HepG2 (cell line): Measurements from ENCODE around the gene PLCB1. TPM values are rescaled to one million over a fixed set of nuclear protein-coding genes. Genes with fewer than 3 reads are reported as not detected.

Experiments
- ATAC-seq: fragments of 200-7000 bp; cut with Tn5 transposase; 3 replicates; pipeline ENCODE4 v1.9.1; 2020; ENCODE audit warnings: mild to moderate bottlenecking, moderate library complexity
- BruUV-seq: library from RNA; stranded (reverse); fragments of 400-500 nt; replicated peaks from 2 replicates; lab custom pipeline; 2021; lab: Mats Ljungman, UMichigan
- CTCF ChIA-PET: fragments of 300-600 bp; formaldehyde crosslinking; extraction: SDS; loops from one replicate; lab custom pipeline; 2021; ENCODE audit warnings: low total read pairs, inconsistent platforms, low intra/inter-chr PET ratio; lab: Yijun Ruan, JAX
- POLR2A ChIA-PET: fragments of 350-600 bp; sonication (Branson Sonifier 250); formaldehyde crosslinking; loops from one replicate; lab custom pipeline; 2020; ENCODE audit warnings: antibody characterized with exemption, inconsistent platforms; lab: Yijun Ruan, JAX
- DNase-seq: peaks from one replicate; pipeline ENCODE4 v3.0.0-alpha.2; 2015; ENCODE audit warnings: low spot score
- FAIRE-seq: peaks from 3 replicates; lab custom pipeline; 2011; peaks lifted over from hg19 to GRCh38; lab: Jason Lieb, UNC
- H2AFZ ChIP-seq: one replicate; pipeline ENCODE4 v1.6.1; 2011; ENCODE audit warnings: low read length, inconsistent platforms
- H3K27ac ChIP-seq: fragments of 300-600 bp; 3 replicates; pipeline ENCODE4 v1.8.0; 2011; ENCODE audit warnings: mixed run types, mild to moderate bottlenecking, mixed read lengths, low read length, inconsistent platforms; ENCODE audit not compliant: insufficient read depth; ENCODE audit errors: extremely low read length
- H3K27me3 ChIP-seq, 2 experiments: fragments of 200-600 bp in 1 of 2; 2 replicates in 1 of 2; 3 replicates in 1 of 2; pipeline versions ENCODE4 v1.6.0 to v1.8.0; 2011; ENCODE audit warnings: low read length in 2 of 2, mild to moderate bottlenecking in 2 of 2, moderate library complexity in 2 of 2, inconsistent platforms in 1 of 2; ENCODE audit not compliant: insufficient read depth in 2 of 2, control insufficient read depth in 1 of 2
- H3K36me3 ChIP-seq, 2 experiments: fragments of 200-600 bp in 1 of 2; replicated peaks in 1 of 2; 2 replicates in 1 of 2; 3 replicates in 1 of 2; pipeline versions ENCODE4 v1.5.1 to v1.8.0; 2011; ENCODE audit warnings: low read length in 2 of 2, inconsistent platforms in 1 of 2; ENCODE audit not compliant: insufficient read depth in 2 of 2, control insufficient read depth in 1 of 2
- H3K4me1 ChIP-seq: 2 replicates; pipeline ENCODE4 v1.5.1; 2012; ENCODE audit warnings: low read length, inconsistent platforms; ENCODE audit not compliant: insufficient read depth
- H3K4me2 ChIP-seq: 2 replicates; pipeline ENCODE4 v1.6.0; 2011; ENCODE audit warnings: low read depth, low read length, inconsistent platforms
- H3K4me3 ChIP-seq, 3 experiments: fragments of 200-600 bp in 1 of 3; sonication (generic), shearing (Covaris generic) in 1 of 3; replicated peaks in 1 of 3; 2 replicates each; pipeline ENCODE4 v1.5.1; 2011 to 2016; ENCODE audit warnings: low read length in 3 of 3, inconsistent platforms in 2 of 3, low read depth in 2 of 3, mild to moderate bottlenecking in 2 of 3, control low read depth in 1 of 3, mixed read lengths in 1 of 3; ENCODE audit not compliant: insufficient read depth in 1 of 3
- H3K79me2 ChIP-seq: one replicate; pipeline ENCODE4 v1.6.1; 2011; ENCODE audit warnings: low read length, inconsistent platforms; ENCODE audit not compliant: insufficient read depth
- H3K9ac ChIP-seq: 2 replicates; pipeline ENCODE4 v1.6.0; 2011; ENCODE audit warnings: mild to moderate bottlenecking, low read depth, low read length, inconsistent platforms; ENCODE audit not compliant: insufficient read depth
- H3K9me3 ChIP-seq: 2 replicates; pipeline ENCODE4 v1.5.1; 2012; ENCODE audit warnings: mild to moderate bottlenecking, low read length
- H4K20me1 ChIP-seq: 2 replicates; pipeline ENCODE4 v1.6.0; 2011; ENCODE audit warnings: inconsistent platforms, mild to moderate bottlenecking, low read length, moderate library complexity; ENCODE audit not compliant: insufficient read depth
- ELF1 ChIP-seq: sonication (generic); formaldehyde crosslinking; IDR thresholded peaks from 2 replicates; pipeline ENCODE4 v1.4.0; 2020; ENCODE audit warnings: missing genetic modification reagents
- FOSL2 ChIP-seq: sonication (generic); formaldehyde crosslinking; IDR thresholded peaks from 2 replicates; pipeline ENCODE4 v1.4.0; 2020; ENCODE audit warnings: missing genetic modification reagents
- MTF1 ChIP-seq: sonication (generic); formaldehyde crosslinking; IDR thresholded peaks from 2 replicates; pipeline ENCODE4 v1.5.0; 2020; ENCODE audit warnings: missing genetic modification reagents
- THAP11 ChIP-seq: IDR thresholded peaks from 2 replicates; pipeline ENCODE4 v1.6.1; 2016; ENCODE audit warnings: missing biosample characterization, missing genetic modification reagents
- TSC22D2 ChIP-seq: sonication (generic); formaldehyde crosslinking; IDR thresholded peaks from 2 replicates; pipeline ENCODE4 v1.5.1; 2020; ENCODE audit warnings: missing genetic modification reagents, mild to moderate bottlenecking, borderline replicate concordance
- ZNF556 ChIP-seq: sonication (generic); formaldehyde crosslinking; IDR thresholded peaks from 2 replicates; pipeline ENCODE4 v1.4.0; 2020; ENCODE audit warnings: mild to moderate bottlenecking, missing genetic modification reagents, borderline replicate concordance
- ZNF782 ChIP-seq: sonication (generic); formaldehyde crosslinking; IDR thresholded peaks from 2 replicates; pipeline ENCODE4 v1.4.0; 2020; ENCODE audit warnings: missing genetic modification reagents, mild to moderate bottlenecking, borderline replicate concordance
- ZNF788 ChIP-seq: sonication (generic); formaldehyde crosslinking; IDR thresholded peaks from 2 replicates; pipeline ENCODE4 v1.5.0; 2020; ENCODE audit warnings: mild to moderate bottlenecking, missing genetic modification reagents, borderline replicate concordance
- WGBS: methylation state at CpG from one replicate; pipeline ENCODE4 v1.1.6; 2017; ENCODE audit warnings: low lambda C conversion rate; 5-methylcytosine and 5-hydroxymethylcytosine counted together
- in situ Hi-C: cut with HindIII; loops from 2 replicates; pipeline ENCODE4 v1.10.0; 2017; ENCODE audit warnings: low pct_unique_long_range_greater_than_20kb; ENCODE audit not compliant: extremely low pct_ligation_motif_present
- intact Hi-C: fragments of 100-400 bp; cut with micrococcal nuclease; formaldehyde crosslinking; loops from one replicate; pipeline ENCODE4 v1.10.0; 2022; ENCODE audit not compliant: unreplicated experiment
- polyA plus RNA-seq, 8 experiments: library from polyadenylated mRNA; depleted of rRNA in 3 of 8; stranded (reverse) in 7 of 8; unstranded in 1 of 8; fragments of >200 nt; fragmentation: Illumina TruSeq in 4 of 8; extraction: Trizol in 4 of 8; gene quantifications; 2 replicates each; pipeline versions ENCODE4 v1.2.1 to v1.2.3, GENCODE V29; 2011 to 2016; ENCODE audit warnings: low read depth in 4 of 8, missing spikeins in 1 of 8, mixed read lengths in 1 of 8; ENCODE audit not compliant: insufficient read depth in 1 of 8
- total RNA-seq, 5 experiments: library from RNA; depleted of rRNA; stranded (reverse); fragments of >200 nt; fragmentation: Illumina TruSeq; extraction: Trizol; gene quantifications; 2 replicates each; pipeline ENCODE4 v1.2.3, GENCODE V29; 2016; ENCODE audit warnings: low read depth in 1 of 5
- TF ChIP-seq, protein P1 (sequence below): sonication (generic); formaldehyde crosslinking; IDR thresholded peaks from 2 replicates; pipeline ENCODE4 v1.4.0; 2020; ENCODE audit warnings: missing genetic modification reagents

Gene PLCB1
- total and polyA plus RNA-seq, 2 of the 13 experiments (the other 11 are each of a cell fraction or from before 2014, with no cell fraction given): 42.4 to 55.9 TPM

DNA sequence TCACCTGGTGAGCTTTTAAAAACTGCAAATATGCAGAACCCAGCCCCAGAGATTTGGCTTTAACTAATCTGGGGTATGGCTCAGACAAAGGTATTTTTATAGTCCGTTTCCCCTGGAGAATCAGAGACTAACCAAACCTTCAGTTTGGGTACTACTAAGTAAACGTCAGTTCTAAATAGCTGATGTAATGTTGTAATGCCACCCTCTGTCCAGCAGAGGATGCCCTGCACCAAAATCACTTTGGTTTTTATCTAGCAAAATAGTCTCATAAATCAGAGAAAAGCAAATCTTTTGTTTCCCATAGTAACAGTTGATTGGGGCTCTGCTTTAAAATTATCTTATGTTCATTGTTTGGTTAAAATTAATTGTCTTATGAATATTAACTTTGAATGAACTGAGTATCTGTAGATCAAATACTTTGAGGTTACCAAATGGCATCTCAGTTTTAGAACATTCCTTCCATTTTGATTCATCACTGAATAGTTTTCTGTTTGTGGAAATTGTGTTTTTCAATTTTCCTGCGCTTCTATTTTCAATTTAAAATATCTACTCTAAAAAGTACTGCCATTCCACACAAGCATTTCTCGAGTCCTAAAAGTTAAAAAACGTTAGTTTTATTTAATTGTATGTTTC, 658.5 kb downstream of the PLCB1 start (continued):
- TF ChIP-seq ZNF788 (no peak), THAP11 (CRISPR knock-in tag) (0 out of 2 replicates have a peak, but pooled peaks have one; percentile 34), ELF1 (CRISPR knock-in tag) (no peak), ZNF782 (CRISPR knock-in tag) (no peak), TSC22D2 (CRISPR knock-in tag) (no peak)

DNA sequence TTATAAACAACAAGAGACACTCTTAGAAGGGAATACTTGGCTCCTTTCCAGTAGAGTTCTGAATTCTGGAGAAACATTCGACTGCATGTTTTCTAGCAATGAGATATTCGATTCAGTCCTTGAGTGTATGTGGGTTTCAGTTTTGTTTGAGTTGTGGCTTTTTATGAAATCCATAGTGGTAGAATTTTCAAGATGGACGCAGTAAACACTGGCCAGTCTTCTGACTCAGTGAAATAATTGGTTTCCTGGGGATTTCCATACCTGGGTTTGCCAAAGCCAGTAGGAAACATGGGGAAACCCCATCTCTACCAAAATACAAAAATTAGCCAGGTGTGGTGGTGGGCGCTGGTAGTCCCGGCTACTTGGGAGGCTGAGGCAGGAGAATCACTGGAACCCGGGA, 663.3 kb downstream of the PLCB1 start:
- no peak overlapping the region for H3K4me2 ChIP-seq
- TF ChIP-seq ZNF556: no peak
- TF ChIP-seq MTF1 (CRISPR knock-in tag): no peak
- TF ChIP-seq, protein P1, sequence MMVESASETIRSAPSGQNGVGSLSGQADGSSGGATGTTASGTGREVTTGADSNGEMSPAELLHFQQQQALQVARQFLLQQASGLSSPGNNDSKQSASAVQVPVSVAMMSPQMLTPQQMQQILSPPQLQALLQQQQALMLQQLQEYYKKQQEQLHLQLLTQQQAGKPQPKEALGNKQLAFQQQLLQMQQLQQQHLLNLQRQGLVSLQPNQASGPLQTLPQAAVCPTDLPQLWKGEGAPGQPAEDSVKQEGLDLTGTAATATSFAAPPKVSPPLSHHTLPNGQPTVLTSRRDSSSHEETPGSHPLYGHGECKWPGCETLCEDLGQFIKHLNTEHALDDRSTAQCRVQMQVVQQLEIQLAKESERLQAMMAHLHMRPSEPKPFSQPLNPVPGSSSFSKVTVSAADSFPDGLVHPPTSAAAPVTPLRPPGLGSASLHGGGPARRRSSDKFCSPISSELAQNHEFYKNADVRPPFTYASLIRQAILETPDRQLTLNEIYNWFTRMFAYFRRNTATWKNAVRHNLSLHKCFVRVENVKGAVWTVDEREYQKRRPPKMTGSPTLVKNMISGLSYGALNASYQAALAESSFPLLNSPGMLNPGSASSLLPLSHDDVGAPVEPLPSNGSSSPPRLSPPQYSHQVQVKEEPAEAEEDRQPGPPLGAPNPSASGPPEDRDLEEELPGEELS (CRISPR knock-in tag): no peak
- TF ChIP-seq FOSL2: no peak
- BruUV-seq: no TSS peak
- H3K9me3 ChIP-seq: no peaks in the 10 kb centered on the region
- FAIRE-seq (no peak), ATAC-seq (no peak), DNase-seq (no peak)
- no peaks in the 10 kb centered on the region for H3K27me3 ChIP-seq
- in situ Hi-C loops (no loop called here), intact Hi-C loops (no loop called here)
- no peak overlapping the region for H3K9ac ChIP-seq
- H3K79me2 ChIP-seq: no peaks in the 10 kb centered on the region
- H3K36me3 ChIP-seq: peaks cover 5 to 19% of the 10 kb centered on the region in 2 experiments; a peak in 4 of 5 replicates
- no peaks in the 10 kb centered on the region for H4K20me1 ChIP-seq
- H2AFZ ChIP-seq: no peak overlapping the region
- ChIA-PET POLR2A (no interaction called here), CTCF (no interaction called here)
- 95% methylated on average over 6 of the region's 6 CpGs for WGBS
- no peak overlapping the region for H3K27ac ChIP-seq
- H3K4me1 ChIP-seq: no peaks in the 10 kb centered on the region
- no peak overlapping the region for H3K4me3 ChIP-seq
